Cortex of kidney (tissue), 1 donor: ENCODE measurements around the gene PRDM16.

ENCODE experiments used
- DNase-seq: peaks from one replicate; lab custom pipeline; 2025; lab: John Stamatoyannopoulos, UW

Gene PRDM16

DNA sequence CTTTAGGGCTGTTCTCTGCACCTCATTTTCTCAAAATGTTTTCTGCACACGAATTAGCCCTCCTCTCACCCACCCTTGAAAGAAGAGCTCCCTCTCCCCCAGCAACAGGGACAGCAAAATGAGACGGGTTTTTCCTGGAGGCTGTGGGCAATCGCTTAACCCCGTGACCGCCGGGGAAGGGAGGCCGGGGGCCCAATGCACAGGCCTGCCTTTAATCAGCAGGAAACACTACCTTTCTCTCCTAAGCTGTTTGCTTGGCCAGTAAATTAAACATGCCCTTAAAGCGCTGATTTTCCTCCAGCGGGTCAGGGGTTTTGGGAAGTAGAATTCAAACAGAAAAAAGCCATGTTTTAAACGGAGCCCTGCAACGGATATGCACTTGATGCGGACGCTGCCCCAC, 114.4 kb downstream of the PRDM16 start:
- no peak for DNase-seq

DNA sequence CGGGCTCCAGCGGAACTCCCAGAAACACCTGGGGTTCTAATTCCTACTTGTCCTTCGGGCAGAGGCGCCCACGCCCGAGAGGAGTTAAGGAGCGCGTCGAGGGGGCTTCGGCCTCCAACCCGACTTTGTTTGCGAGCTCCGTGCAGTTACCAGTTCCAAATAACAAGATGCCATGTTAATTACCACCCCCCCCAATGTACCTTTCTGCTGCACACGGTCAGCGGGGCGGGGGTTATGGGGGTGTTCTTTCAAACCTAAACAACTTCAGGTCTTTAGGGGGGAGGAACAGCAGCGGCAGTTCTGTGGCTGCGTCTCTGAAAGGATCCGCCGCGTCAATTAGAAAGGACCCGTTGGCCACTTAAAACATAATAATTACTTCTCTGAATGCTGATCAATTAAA, 114.8 kb downstream of the PRDM16 start:
- DNase-seq, result no peak

DNA sequence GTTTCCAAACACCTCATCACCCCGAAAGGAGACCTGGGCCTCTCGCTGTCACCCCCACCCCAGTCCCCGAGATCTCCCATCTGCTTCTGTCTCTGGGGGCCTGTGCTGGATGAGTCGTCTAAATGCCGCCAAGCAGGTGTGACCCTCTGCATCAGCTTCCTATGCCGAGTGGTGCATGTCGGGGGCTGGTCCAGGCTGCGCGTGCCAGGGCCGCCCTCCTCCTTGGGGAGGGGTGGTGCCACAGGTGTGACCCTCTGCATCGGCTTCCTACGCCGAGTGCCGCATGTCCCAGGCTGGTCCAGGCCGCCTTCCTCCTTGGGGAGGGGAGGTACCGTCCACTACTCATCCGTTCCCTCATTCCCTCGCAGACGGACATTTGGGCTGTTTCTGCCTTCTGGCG, 115.7 kb downstream of the PRDM16 start:
- DNase-seq, result no peak

DNA sequence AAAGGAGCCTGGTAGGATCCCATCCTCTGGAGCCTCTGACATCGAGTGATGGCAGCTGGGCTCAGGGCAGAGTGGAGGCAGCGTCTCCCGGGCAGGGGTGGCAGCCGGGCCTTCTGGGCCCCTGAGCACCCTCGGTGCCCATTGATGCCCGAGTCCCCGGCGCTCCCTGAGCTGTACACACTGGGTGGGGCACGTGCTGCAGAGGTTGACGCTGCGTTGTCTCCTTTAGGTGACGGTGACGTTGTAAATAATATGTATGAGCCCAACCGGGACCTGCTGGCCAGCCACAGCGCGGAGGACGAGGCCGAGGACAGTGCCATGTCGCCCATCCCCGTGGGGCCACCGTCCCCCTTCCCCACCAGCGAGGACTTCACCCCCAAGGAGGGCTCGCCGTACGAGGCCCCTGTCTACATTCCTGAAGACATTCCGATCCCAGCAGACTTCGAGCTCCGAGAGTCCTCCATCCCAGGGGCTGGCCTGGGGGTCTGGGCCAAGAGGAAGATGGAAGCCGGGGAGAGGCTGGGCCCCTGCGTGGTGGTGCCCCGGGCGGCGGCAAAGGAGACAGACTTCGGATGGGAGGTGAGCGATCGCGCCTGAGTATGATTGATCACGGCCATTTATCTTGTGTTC, 117.0 kb downstream of the PRDM16 start:
- no peak for DNase-seq

DNA sequence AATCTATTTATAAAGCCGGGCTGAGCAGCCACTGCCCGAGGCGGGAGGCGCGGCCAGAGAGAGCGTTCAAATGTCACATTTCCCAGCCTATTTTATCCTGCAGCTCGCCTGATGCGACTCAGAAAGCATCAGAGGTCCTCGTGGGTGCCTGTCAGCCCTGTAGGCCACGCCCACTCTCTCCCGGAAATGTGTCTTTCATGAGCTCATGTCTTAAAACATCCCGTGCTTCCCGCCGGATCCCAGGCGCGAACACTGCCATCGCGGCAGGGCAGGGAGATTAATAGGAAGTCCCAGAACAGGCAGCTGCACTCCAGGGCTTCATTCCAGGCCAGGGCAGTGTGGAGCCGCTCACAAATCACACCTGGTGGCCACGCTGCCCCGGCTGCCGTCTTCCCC, 117.5 kb downstream of the PRDM16 start:
- no peak for DNase-seq

DNA sequence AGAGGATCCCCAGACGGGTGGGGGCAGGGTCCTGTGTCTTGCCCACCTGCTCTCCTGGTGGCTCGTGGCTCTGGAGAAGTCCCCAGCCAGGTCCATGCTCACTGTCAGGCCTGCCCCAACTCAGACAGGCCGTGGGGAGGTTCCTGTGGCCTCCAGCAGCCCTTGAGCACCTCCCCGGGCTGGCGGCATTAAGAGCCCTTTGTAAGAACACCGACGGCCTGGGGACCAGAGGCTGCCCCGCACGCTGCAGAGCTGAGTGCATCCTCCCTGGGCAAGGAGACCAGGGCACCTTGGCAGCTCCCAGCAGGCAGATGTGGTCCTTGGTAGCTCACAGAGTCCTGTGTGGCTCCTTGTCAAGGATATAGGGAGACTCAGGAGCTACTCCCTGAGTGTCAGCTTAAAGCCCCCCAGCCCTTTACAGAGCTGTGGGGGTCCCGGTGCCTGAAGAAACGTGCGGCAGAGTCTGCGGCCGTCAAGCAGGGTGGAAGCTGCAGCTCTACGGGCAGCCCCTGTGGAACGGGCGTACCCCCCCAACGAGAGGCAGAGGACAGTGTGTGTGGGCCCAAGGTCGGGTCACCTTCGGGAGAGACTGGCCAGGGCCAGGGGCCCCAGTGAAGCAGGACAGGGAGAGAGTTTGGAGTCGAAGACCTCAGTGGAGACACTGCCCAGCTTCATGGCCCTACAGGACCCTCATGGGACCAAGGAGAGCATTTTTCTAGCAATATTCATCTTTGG, 118.6 kb downstream of the PRDM16 start:
- DNase-seq, result no peak

DNA sequence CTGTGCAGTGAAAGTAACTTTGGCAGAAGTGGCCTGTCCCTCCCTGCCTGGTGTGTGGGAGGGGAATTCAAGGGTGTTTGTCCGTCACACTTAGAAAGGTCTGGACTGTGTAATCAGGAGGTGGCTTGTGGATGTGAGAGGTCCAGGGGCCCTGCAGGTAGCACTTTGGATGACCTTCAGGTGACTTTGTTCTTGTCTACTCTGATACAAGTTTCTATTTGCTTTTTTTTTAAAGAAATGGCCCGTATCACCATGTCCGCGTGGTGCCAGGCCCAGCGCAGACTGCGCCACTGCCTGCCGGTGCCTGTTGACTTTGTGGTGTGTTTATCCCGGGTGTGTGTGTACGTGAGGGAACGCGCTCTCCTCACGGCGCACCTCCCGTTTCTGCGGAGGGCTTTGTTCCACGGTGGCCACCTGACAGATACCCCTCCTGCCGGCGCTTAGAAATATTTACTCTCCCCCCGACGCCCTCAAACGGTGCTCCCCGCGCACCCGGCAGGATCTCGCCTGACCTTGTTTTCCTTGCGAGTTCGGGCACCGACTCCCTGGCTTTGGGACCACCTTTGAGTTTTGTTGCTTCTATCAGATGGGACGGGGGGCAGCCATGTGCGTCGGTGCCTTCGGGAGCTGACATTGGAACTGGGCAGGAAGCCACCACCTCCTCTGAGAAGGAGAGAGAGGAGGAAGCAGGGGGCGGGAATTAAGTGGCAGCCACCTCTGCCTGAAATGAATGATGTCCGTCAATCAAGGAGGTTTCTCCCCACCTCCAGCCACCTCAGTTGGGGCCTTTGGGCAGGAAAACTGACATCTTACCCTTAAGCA, 119.4 kb downstream of the PRDM16 start:
- no peak for DNase-seq

DNA sequence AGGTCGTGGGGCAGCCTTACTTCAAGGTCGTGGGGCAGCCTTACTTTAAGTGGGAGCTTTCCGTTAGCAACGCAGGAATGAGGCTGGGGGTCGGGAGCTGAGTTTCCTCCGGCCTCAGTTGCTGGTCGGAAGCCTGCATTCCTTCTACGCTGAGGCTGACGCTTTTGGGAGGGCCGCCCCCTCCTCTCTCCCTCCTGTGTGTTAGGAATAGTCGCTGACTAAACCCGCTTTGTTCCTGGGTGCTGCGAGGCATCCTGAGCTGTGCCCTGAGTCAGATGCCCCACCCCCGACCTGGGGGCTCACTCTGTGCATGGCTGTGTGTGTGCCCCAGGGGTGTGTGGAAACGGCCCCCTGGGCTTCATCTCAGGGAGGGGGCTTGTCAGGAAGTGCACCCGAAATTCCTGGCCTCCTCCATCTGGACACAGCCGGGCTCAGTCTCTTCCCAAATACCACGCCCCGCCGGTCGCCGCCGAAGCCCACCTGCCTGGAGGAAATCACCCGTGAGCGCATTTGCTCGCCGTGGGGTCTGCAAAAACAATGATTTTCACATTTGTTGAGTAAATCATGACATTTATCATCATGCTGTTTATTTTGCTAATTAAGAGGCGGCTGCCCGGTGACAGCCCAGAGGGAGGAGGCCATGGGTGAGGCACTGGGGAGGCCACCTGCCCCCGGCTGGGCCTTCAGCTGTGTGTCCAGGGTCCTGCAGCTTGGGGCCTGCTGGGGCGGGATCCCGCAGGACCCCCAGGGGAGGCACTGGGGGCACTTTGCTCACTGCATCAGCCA, 121.4 kb downstream of the PRDM16 start:
- no peak for DNase-seq

DNA sequence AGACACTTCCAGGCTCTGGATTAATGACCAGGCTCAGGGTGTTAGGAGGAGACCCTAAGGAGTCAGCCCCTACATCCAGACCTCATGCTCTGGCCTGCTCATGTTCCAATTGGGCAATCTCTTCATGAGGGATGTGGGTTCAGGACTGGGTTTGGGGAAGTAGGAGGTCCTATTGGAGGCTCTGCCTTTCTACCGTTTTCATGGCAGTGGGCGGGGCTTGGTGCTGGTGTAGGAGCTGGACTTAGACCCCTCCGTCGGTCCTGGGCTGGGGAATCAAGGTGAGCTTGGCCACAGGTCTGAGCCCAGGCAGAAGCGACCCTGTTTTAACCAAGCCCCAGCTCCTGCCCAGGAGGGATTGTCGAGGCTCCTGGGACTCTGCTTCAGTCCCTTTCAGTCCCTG, 123.4 kb downstream of the PRDM16 start:
- no peak for DNase-seq

DNA sequence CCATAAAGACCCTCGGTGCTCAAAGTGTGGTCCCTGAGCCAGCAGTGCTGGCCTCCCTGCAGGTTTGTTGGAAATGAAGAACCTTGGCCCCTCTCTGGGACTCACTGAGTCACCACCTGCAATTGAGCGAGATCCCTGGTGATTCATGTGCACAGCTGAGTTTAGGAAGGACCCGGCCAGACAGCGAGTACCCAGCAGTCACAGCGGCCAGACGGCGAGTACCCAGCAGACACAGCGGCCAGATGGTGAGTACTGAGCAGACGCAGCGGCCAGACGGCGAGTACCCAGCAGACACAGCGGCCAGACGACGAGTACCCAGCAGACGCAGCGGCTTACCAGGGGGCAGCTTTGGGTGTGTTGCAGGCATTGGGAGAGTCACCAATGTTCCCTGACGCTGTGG, 123.8 kb downstream of the PRDM16 start:
- no peak for DNase-seq

DNA sequence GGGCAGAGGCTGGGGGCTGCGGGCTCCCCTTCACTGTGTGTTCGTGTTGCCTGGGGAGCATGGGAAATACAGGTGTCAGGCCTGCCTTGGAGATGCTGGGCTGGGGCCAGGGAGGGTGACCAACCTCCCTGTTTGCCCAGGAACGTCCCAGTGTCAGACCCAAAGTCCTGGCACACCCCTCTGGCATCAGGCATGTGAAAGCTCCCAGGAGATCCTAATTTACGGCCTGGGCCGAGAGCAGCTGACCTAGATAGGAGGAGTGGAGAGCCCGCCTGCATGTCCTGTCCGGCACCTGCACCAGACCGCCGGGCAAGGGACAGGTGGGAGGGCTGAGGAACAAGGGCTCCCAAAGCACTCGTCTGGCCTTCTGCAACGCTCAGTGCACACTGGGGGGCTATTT, 124.8 kb downstream of the PRDM16 start:
- no peak for DNase-seq

DNA sequence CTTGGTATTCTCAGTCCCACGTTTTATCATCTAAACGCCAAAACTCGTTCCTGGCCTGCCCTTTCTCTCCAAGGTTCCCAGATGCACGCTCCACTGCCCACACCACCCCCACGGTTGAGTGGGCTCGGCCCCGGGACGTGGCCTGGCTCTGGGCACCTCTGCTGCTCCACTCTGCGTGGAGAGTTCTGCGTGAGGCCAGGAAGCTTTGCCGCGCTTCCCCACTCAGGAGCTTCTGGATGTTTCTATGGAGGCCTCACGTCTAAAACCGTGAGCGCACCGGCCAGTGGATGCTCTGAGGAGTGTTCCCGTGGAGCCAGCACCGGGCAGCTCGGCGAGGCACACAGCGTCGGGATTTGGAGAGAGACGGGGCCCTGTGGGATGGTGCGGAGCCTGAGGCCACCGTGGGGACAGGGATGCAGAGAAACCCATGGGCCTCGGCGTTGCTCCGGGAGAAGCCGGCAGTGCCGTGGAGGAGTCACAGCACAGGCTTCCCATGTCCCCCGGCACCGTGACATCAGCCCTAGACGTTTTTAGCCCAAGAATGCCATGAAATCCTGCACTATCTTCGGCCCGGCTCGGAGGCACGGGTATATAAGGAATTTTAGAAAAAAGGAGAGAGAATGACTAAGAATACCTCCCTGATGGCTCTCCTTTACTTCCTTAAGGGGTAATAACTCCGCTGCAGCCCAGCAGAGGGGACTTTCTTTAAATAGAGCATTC, 125.9 kb downstream of the PRDM16 start:
- no peak for DNase-seq

DNA sequence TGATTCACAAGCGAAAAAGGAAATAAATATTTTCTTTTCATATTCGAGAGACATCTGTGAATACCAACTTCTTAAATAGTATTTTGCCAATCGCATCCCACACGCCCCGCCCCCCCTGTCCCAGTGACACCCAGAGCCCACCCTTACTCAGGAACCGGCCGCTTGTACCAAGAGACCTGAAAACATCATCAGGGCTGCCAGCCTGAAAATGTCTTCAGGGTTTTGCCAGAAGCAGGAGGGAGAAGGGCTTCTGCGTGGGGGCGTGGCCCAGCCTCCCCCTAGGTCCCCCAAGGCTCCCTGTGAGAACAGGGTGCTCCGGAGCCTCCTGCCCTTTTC, 126.4 kb downstream of the PRDM16 start:
- DNase-seq, result no peak

DNA sequence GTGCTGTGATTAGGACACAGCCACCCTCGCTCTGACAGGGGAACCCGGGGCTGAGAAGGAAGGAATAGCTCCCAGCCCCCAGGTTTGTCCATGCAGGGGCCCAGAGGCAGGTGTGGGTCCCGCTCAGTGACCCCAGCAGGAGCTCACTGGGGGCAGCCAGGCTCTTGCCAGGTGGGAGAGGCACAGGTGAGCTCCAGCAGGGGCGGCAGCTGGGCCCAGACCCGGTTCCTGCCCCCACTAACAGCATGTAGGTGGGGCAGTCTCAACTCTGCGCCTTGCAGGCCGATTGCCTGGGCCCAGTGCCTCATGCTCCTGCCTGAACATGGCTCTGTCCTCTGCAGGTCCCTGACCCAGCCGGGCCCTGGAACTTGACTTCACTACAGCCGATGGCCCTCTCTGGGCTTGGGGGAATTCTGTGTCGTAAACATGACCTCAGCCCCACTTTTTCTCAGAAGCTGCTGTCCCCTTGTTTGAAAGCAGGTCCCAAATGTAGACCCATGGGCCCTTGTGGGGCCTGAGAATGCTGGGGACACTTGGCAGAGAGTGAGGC, 127.0 kb downstream of the PRDM16 start:
- no peak for DNase-seq

DNA sequence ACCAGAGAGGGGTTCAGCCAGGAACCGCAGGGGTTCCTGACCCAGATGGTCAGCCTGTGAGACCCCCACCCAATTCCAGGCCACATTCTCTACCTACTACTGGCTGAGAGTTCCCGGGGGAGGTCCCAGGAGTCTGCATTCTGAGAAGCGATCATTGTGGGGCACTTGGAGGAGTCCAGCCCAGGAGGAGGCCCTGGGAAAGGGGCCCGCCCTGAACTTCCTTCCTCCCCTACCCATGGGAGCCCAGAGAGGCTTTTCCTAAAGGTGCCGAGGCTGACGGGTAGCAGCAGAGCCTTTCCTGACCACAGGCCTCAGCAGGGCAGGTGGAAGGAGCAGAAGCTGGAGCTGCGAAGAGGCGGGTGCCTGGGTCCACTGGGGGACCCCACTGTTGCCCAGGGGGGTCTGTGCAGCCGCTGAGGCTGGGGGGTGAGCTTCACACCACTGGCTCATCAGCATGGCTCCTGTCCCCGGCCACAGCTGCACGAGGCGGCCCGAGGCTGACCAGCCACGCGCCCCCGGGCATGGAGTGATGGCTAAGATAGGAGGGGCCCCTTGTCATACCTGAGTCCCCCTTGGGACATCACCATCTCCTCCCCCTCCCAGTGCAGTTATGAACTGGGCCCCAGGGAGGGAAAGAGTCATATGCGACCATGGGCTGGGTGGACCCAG, 127.7 kb downstream of the PRDM16 start:
- no peak for DNase-seq

DNA sequence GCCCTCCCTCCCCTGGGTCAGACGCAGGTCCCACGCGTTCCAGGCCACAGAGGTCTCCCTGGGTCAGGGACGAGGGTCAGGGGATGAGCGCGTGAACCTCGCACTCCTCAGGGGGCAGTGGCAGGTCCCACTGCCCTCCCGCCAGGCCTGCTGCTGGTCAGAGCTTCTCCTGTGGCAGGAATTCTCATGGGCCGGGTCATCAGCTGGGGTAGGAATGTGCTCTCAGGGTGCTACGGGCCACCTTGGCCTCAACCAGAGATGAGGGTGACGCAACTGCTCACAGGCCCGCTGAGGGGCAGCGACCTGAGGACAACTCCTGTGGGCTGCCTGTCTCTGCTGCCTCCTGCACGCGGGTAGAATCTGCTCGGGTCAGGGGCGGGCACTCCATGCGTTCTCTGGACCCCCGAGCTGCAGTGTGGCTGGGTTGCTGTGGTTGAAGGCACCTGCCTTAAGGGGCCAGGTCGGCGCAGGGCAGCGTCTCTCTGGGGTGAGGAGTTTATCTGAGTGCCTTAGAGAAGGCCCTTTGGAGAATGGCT, 128.8 kb downstream of the PRDM16 start:
- DNase-seq, result no peak

DNA sequence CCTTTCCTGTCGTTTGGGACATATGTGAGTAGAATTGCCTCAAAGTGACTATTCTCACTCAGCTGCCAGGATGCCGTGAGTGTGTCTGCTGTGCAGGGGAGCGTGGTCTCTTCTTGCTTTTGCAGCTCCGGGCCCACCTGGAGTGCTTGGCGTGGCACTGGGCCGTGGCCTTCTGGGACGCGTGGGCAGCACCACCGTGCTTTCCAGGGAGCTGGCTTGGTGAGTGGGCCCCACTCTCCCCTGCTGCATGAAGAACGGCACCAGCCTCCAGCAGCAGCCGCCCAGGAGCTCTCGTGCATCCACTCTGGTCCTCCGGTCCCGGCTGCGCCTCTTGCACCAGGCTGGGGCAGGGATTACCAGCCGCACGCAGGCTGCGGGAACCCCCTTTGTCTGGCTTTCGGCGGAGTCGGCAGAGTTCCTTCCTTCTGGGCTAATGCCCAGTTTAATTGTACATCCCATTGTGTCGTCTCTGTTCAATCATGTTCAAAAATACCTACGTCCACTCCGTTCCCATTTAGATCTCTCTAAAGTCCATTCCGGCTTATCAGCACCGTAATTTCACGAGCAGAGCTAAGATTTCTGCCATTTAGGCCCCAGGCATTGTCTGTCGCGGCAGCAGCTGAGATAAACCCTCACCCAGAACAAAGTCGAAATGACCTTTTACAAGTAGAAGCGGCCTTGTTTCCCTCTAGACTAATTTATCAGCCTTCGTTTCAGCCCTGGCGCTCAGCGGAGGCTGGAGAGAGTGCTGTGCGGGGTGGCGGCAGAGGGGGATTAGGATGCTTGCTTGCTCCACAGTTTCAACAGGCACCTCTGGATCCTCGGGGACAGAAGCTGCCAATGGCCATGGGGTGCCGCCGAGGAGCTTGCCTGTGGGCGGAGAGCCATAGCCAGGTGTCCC, 129.6 kb downstream of the PRDM16 start:
- DNase-seq, result no peak

DNA sequence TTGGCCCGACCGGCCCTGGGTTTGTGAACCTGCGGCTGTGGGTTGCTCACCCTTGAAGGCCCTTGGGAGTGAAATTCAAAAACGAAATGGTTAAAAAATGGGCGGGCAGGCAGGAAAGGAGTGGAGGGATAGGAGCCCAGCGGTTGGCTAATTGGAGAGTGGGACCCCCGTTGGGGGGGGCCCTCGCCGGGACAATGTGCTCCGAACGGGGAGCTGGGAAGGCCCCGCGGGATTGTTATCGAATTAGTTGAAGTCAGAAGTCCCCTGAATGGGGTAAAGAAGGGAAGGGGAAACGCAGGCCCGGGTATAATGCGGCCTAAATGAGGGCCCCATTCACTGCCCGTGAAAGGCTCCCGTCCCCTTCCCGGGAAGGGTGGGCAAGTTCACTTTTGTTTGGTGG, 135.7 kb downstream of the PRDM16 start:
- DNase-seq, result no peak

DNA sequence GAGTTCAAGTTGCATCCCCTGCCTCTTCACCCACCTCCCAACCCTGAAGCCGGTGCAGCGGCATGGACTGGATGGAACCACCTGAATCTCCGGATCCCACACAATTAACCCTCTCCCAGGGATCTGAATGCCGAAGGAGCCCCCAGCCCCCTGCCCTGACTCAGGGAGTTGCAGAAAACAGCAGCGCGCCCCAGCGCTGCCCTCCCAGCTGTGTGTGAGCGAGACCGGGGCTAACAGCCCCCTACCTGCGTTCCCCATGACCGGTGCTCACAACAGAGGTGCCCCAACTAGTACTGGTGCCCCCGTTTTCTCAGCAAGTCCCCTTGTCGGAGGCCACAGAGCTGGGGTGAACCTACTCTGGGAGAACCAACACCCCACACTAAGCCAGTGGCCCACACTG, 136.8 kb downstream of the PRDM16 start:
- DNase-seq, result no peak

DNA sequence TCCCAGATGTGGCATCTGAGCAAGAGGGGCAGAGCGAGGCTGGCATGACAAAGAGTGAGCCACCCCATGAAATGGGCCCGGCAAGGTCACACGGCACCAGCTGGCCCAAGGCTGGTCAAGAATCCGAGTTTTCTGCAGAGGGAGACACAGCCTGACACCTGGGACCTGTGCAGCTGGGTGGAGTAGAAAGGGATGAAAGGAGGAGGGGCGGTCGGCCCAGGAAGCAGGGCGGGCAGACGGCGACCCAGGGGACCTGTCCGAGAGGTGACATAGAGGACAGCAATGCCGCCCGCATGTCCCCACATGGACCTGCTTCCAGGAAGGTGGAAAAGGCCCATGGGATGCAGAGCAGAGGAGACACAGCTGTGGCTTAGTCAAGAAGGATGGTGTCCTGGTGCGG, 137.7 kb downstream of the PRDM16 start:
- DNase-seq, result no peak
